Neural cell (in vitro differentiated cells): ENCODE results near the gene TADA1. TPM values are rescaled to one million over a fixed set of nuclear protein-coding genes. Genes with fewer than 3 reads are reported as not detected.

ENCODE experiments used
- H2AFZ ChIP-seq: fragments of 200-600, 300-800 bp; sonication (generic), shearing (Covaris generic); 2 replicates; pipeline ENCODE4 v1.6.0; 2014; ENCODE audit warnings: low read depth, mild to moderate bottlenecking, antibody characterized with exemption, low read length, moderate library complexity
- H3F3A ChIP-seq: fragments of 200-600 bp; shearing (Covaris generic); 2 replicates; pipeline ENCODE4 v1.6.1; 2016; ENCODE audit warnings: mild to moderate bottlenecking, moderate library complexity, mixed read lengths, antibody characterized with exemption, low read length; ENCODE audit not compliant: insufficient read depth, poor library complexity, severe bottlenecking
- H3K27ac ChIP-seq: fragments of 200-600, 300-800 bp; sonication (generic), shearing (Covaris generic); 2 replicates; pipeline ENCODE4 v1.5.1; 2014; ENCODE audit warnings: mild to moderate bottlenecking, low read length, moderate library complexity
- H3K27me3 ChIP-seq: fragments of 300-800, 200-600 bp; sonication (generic), shearing (Covaris generic); 2 replicates; pipeline ENCODE4 v1.6.0; 2014; ENCODE audit warnings: mild to moderate bottlenecking, low read depth, low read length, moderate library complexity; ENCODE audit not compliant: insufficient read depth
- H3K36me3 ChIP-seq: fragments of 300-800, 200-600 bp; sonication (generic), shearing (Covaris generic); 2 replicates; pipeline ENCODE4 v1.5.1; 2014; ENCODE audit warnings: mild to moderate bottlenecking, antibody characterized with exemption, low read length, moderate library complexity; ENCODE audit not compliant: insufficient read depth
- H3K4me2 ChIP-seq: fragments of 300-800, 200-600 bp; sonication (generic), shearing (Covaris generic); 2 replicates; pipeline ENCODE4 v1.6.0; 2014; ENCODE audit warnings: mild to moderate bottlenecking, low read length
- H3K4me3 ChIP-seq: fragments of 300-800, 200-600 bp; sonication (generic), shearing (Covaris generic); 2 replicates; pipeline ENCODE4 v1.5.1; 2014; ENCODE audit warnings: mild to moderate bottlenecking, low read length, moderate library complexity
- H3K79me2 ChIP-seq: fragments of 200-600 bp; shearing (Covaris generic); replicated peaks from 2 replicates; pipeline ENCODE4 v1.6.0; 2014; ENCODE audit warnings: mild to moderate bottlenecking, low read length, moderate library complexity; ENCODE audit not compliant: insufficient read depth
- H3K9ac ChIP-seq: fragments of 300-800, 200-600 bp; sonication (generic), shearing (Covaris generic); 2 replicates; pipeline ENCODE4 v1.6.1; 2016; ENCODE audit warnings: mild to moderate bottlenecking, low read length, mixed read lengths
- H3K9me2 ChIP-seq: fragments of 200-600 bp; shearing (Covaris generic); 2 replicates; pipeline ENCODE4 v1.6.1; 2016; ENCODE audit warnings: mild to moderate bottlenecking, low read length, mixed read lengths; ENCODE audit not compliant: insufficient read depth
- H3K9me3 ChIP-seq: fragments of 200-600, 300-800 bp; sonication (generic), shearing (Covaris generic); 2 replicates; pipeline ENCODE4 v1.6.1; 2016; ENCODE audit warnings: mild to moderate bottlenecking, mixed run types, low read length, moderate library complexity, mixed read lengths
- H4K20me1 ChIP-seq: fragments of 200-600 bp; shearing (Covaris generic); 2 replicates; pipeline ENCODE4 v1.6.1; 2016; ENCODE audit warnings: mild to moderate bottlenecking, mixed run types; ENCODE audit not compliant: insufficient read depth
- CTCF ChIP-seq: fragments of 450-650 bp; IDR thresholded peaks from 2 replicates; pipeline ENCODE4 v1.5.1; 2014; ENCODE audit warnings: antibody characterized with exemption, mild to moderate bottlenecking, moderate library complexity; ENCODE audit not compliant: poor library complexity, severe bottlenecking
- EP300 ChIP-seq: fragments of 450-650 bp; conservative IDR thresholded peaks from 2 replicates; pipeline ENCODE4 v1.6.1; 2014; ENCODE audit warnings: antibody characterized with exemption, mild to moderate bottlenecking, moderate library complexity; ENCODE audit not compliant: poor library complexity, severe bottlenecking
- EZH2 ChIP-seq: fragments of 200-600, 300-800 bp; shearing (Covaris generic), sonication (generic); IDR thresholded peaks from 2 replicates; pipeline ENCODE4 v1.6.1; 2014; ENCODE audit warnings: antibody characterized with exemption, low read length, borderline replicate concordance, mild to moderate bottlenecking; ENCODE audit not compliant: insufficient read depth, poor library complexity, severe bottlenecking
- MXI1 ChIP-seq: fragments of 450-650 bp; conservative IDR thresholded peaks from 2 replicates; pipeline ENCODE4 v1.6.1; 2014; ENCODE audit warnings: antibody characterized with exemption, mild to moderate bottlenecking; ENCODE audit not compliant: poor library complexity, severe bottlenecking
- RAD21 ChIP-seq: fragments of 450-650 bp; conservative IDR thresholded peaks from 2 replicates; pipeline ENCODE4 v1.6.1; 2014; ENCODE audit warnings: antibody characterized with exemption, mild to moderate bottlenecking, moderate library complexity
- REST ChIP-seq: IDR thresholded peaks from 2 replicates; pipeline ENCODE4 v1.6.1; 2012; ENCODE audit warnings: borderline replicate concordance
- SMC3 ChIP-seq: fragments of 450-650 bp; conservative IDR thresholded peaks from 2 replicates; pipeline ENCODE4 v1.6.1; 2014; ENCODE audit warnings: antibody characterized with exemption, mild to moderate bottlenecking, moderate library complexity; ENCODE audit not compliant: poor library complexity
- TAF1 ChIP-seq: IDR thresholded peaks from 2 replicates; pipeline ENCODE4 v1.6.1; 2012; ENCODE audit warnings: low read depth
- polyA plus RNA-seq: library from polyadenylated mRNA; depleted of rRNA; stranded (reverse); fragments of >200 nt; gene quantifications from 2 replicates; pipeline ENCODE4 v1.2.3, GENCODE V29; 2014

Gene TADA1
- polyA plus RNA-seq, 1 donor from 2014 or later, result 99.6 TPM

- Histone ChIP-seq H4K20me1 (no peaks in the 10 kb centered on the region), H3F3A (no peaks in the 10 kb centered on the region), H3K79me2 (no peaks in the 10 kb centered on the region), H3K36me3 (no peaks in the 10 kb centered on the region), H2AFZ (no peak overlapping the region), H3K4me2 (no peak overlapping the region), H3K27ac (no peak overlapping the region), H3K9me3 (no peaks in the 10 kb centered on the region), H3K27me3 (no peaks in the 10 kb centered on the region), H3K9ac (no peak overlapping the region), H3K9me2 (no peaks in the 10 kb centered on the region), H3K4me3 (no peak overlapping the region)
- no peak for TF ChIP-seq REST
- TF ChIP-seq EZH2, result no peak
- no peak for TF ChIP-seq TAF1
- TF ChIP-seq RAD21, result no peak
- no peak for TF ChIP-seq CTCF
These were observed 30.6 kb upstream of the TADA1 start for GRCh38 chr1:166906647-166907046.

GRCh38 chr1:166905900-166906299 lies 29.8 kb upstream of the TADA1 start:
- H3K9me3 ChIP-seq, result no peaks in the 10 kb centered on the region
- H3K9me2 ChIP-seq, result no peaks in the 10 kb centered on the region
- H2AFZ ChIP-seq, result no peak overlapping the region
- H3K27ac ChIP-seq, result no peak overlapping the region
- H3K79me2 ChIP-seq, result no peaks in the 10 kb centered on the region
- no peak for TF ChIP-seq EP300
- no peak for TF ChIP-seq REST
- TF ChIP-seq MXI1, result no peak
- TF ChIP-seq CTCF, result no peak
- TF ChIP-seq SMC3, result no peak
- TF ChIP-seq EZH2, result no peak
- no peaks in the 10 kb centered on the region for H3K36me3 ChIP-seq
- H3K9ac ChIP-seq, result no peak overlapping the region
- H3K4me2 ChIP-seq, result no peak overlapping the region
- no peak overlapping the region for H3K4me3 ChIP-seq
- H3F3A ChIP-seq, result no peaks in the 10 kb centered on the region
- H3K27me3 ChIP-seq, result no peaks in the 10 kb centered on the region
- H4K20me1 ChIP-seq, result no peaks in the 10 kb centered on the region
